SU-DHL-6 (cell line): ENCODE measurements around the gene DISP3.

Experiments used
- EZH2phosphoT487 ChIP-seq: fragments of 200-600 bp; sonication (generic), shearing (Covaris generic); conservative IDR thresholded peaks from 2 replicates; pipeline ENCODE4 v1.6.1; 2018; ENCODE audit warnings: mild to moderate bottlenecking, antibody characterized with exemption, low read length, moderate library complexity, mixed read lengths
- TF ChIP-seq, protein P1 (sequence below): fragments of 200-600 bp; sonication (generic); IDR thresholded peaks from one replicate; pipeline ENCODE4 v1.5.1; 2017; ENCODE audit warnings: antibody characterized with exemption, mild to moderate bottlenecking, low read length, moderate library complexity; ENCODE audit not compliant: insufficient read depth, poor library complexity, severe bottlenecking

- TF ChIP-seq, protein P1, sequence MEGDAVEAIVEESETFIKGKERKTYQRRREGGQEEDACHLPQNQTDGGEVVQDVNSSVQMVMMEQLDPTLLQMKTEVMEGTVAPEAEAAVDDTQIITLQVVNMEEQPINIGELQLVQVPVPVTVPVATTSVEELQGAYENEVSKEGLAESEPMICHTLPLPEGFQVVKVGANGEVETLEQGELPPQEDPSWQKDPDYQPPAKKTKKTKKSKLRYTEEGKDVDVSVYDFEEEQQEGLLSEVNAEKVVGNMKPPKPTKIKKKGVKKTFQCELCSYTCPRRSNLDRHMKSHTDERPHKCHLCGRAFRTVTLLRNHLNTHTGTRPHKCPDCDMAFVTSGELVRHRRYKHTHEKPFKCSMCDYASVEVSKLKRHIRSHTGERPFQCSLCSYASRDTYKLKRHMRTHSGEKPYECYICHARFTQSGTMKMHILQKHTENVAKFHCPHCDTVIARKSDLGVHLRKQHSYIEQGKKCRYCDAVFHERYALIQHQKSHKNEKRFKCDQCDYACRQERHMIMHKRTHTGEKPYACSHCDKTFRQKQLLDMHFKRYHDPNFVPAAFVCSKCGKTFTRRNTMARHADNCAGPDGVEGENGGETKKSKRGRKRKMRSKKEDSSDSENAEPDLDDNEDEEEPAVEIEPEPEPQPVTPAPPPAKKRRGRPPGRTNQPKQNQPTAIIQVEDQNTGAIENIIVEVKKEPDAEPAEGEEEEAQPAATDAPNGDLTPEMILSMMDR = no peak
- TF ChIP-seq EZH2phosphoT487 = no peak
These were observed 87.3 kb downstream of the DISP3 start for GRCh38 chr1:11566042-11566850.
